GM19239 (cell line): ENCODE data around the gene ISOC2.

Experiments used
- DNase-seq: peaks from one replicate; pipeline ENCODE4 v3.0.0; 2011; ENCODE audit warnings: low spot score; ENCODE audit not compliant: insufficient read length
- FAIRE-seq: peaks from 2 replicates; lab custom pipeline; 2011; peaks lifted over from hg19 to GRCh38; lab: Jason Lieb, UNC

The ISOC2 gene

DNA sequence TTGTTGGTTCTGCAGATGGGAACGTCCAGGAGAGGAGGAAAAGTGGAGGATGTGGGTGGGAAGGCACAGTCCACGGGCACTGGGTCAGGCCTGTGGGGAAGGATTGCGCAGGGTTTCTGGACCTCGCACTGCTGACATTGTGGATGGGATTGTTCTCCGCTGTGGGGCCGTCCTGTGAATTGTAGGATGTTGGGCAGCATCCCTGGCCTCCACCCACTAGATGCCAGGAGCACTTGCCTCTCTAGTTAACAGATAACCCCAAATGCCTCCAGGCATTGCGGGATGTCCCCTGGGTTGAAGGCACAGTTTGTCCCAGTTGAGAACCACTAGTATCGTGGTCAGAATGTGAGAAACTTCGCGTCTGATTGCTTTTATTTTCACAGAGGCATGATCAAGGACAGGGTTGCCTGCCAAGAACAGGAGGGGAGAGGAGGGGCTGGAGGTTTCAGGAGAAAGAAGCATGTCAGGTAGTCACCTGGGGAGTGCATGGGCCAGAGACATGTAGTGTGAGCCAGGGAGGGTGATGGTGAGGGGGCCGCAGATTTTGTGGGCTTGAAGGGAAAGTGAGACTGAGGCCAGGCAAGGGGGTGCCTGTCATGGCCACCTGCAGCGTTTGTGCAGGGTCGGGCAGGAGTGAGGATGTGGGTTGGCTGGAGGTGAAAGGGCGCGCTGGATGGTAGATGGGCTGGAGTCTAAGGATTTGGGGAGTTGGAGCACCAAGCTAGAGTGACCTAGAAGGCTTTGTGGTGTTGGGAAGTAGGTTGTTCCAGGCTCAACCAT lies 18.2 kb upstream of the ISOC2 start:
- FAIRE-seq (no peak), DNase-seq (no peak)

- DNase-seq (no peak), FAIRE-seq (no peak)
These were observed 17.6 kb upstream of the ISOC2 start for GRCh38 chr19:55479045-55479444.

GRCh38 chr19:55478364-55478763 lies 16.9 kb upstream of the ISOC2 start:
- FAIRE-seq, result no peak

GRCh38 chr19:55477905-55478304 lies 16.5 kb upstream of the ISOC2 start:
- no peak for FAIRE-seq
- DNase-seq, result no peak

More at GRCh38 chr19:55478364-55478763, 16.9 kb upstream of the ISOC2 start:
- DNase-seq, result no peak

DNA sequence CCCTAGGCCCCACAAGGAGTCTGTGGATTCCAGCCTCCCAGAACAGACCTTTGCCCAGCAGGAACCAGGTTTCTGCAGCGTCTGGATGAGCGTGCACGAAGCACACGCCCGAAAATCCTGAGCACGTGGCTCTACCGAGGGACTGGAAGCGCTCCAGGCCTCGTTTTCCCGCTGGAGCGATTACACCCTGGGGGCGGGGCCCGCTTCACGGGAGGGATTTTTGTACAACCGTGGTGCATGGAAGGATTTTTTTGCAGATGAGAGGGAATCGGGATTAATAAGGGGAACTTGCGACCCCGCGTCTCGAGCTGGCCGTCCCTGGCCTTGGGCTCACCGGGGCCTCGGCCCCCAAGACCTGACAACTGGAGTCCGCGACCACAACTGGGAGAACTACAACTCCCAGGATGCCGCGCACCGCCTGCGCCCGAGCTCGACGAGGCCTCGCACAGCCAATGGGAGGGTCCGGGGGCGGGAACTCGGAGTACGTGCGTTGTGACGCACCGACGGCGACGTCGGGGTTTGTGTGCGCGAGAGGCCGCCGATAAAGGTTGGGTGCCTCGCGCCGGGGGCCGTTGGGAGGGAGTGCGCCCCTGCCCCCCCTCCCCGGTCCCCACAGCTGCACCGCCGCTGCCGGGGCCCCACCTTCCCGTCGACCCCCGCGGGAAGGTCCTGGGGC lies 14.8 kb upstream of the ISOC2 start, which contains the start of gene ZNF628:
Gene ZNF628, plus strand, starts transcription at position 518 of the 676 bp plus-strand sequence. CDS start 3,294 bp downstream, outside the sequence.
- FAIRE-seq (peak; percentile 85), DNase-seq (peak; percentile 100)

DNA sequence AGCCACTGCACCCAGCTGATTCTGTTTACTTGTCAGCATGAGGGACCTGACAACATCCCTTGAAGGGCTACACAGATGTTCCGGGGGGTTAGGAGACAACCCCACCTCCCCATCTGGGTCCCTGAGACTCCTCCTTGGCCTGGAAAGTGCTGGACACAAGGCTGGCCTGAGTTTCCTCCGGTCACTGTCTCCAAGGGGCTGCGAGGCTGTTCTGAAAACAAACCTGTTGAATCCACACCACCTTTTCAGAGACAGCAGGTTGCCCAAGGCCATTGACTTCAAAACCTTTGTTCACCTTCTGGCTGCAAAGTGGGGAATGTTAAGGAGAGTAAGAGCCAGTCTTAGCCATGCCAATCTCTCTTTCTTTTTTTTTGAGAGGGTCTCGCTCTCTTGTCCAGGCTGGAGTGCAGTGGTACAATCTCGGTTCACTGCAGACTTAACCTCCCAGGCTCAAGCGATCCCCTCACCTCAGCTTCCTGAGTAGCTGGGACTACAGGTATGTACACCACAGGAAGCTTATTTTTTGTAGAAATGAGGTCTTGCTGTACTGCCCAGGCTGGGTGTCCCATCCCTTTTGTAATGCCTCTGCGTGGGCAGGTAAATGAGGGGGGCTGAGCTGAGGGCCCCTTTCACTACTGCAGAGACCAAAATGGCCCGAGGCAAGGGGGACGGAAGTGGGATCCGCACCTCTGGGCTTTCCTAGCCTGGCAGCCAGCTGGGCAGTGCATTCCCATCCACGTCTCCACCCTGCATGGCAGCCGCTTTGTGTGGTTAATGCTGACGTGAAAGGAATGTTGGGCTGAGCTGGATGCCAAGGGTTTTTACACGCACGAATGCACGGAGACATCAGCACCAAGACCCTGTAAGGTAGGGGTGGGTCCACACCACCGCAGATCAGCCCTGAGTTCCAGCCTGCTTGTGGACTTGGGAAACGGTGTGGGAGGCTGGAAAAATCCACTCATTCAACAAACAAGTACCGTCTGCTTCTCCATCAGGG lies 13.1 kb upstream of the ISOC2 start:
- no peak for FAIRE-seq
- DNase-seq, result no peak

- FAIRE-seq, result no peak
- DNase-seq, result no peak
These were observed 12.0 kb upstream of the ISOC2 start for GRCh38 chr19:55473225-55474012.

- no peak for DNase-seq
- FAIRE-seq, result no peak
These were observed 11.0 kb upstream of the ISOC2 start for GRCh38 chr19:55472463-55472862.

GRCh38 chr19:55471266-55471665 lies 9.8 kb upstream of the ISOC2 start:
- DNase-seq (no peak), FAIRE-seq (no peak)

DNA sequence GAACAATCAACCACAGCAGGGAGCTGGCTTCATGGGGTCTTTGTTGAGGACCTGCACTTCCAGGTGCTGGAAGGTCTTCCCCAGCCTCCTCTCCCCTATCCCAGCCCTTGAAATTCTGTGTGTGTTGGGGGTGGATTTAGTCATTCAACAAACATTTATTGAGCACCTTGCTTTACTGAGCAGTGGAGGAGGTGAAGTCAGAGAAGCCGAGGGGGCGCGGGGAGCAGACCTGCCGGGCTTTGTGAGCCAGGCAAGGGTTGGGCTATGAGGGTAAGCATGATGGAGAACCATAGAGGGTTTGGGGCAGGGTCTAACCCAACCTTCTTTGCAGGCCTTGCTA lies 6.6 kb upstream of the ISOC2 start:
- FAIRE-seq (no peak), DNase-seq (no peak)

GRCh38 chr19:55467236-55468053 lies 6.0 kb upstream of the ISOC2 start:
- FAIRE-seq, result peak; percentile 47
- DNase-seq, result peak; percentile 78

DNA sequence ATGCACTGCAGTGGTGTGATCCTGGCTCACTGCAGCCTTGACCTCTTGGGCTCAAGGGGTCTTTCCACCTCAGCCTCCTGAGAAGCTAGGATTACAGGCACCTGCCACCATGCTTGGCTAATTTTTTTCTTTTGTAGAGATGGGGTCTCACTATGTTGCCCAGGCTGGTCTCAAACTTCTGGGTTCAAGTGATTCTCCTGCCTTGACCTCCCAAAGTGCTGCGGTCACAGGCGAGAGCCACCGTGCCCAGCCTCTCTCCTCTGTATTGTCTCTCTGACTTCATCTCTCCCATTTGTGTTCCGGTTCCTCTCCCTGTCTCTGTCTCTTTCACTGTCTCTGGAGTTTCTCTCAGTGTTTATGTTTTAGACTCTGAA lies 4.8 kb upstream of the ISOC2 start:
- DNase-seq (no peak), FAIRE-seq (no peak)

DNA sequence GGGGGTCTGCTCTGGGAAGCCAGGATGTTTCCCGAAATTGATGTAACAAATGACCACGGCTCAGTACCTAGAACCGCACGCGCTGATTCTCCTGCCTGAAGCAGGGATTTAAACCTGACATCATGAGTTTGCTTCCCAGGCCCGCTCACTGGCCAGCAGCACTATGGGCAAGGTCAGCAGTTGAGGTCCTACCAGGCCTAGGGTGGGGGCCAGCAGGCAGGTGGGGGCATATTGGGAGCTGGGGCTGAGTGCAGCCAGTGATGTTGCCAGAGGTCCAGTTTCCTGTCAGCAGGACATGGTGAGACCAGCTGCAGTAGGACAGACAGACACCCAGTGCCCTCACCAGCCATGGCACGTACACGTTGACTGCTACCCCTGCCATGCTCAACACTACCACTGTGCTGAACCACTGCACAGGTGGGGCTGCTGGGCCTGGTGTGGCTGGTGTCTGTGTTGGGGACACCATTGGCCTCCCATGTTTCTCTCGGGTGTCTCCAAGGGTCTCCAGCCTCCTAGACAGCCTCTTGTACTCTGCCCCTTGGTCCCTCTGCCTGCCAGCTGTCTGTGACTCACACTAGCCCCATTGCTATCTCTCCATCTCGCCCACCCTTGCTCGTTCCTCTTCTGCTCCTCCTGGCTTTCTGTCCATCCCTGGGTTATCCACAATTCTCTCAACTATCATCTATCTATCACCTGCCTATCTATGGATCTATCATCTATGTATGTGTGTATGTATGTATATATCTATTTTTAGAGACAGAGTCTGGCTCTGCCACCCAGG lies 4.2 kb upstream of the ISOC2 start:
- DNase-seq, result no peak
- no peak for FAIRE-seq

GRCh38 chr19:55464662-55465054 lies 3.2 kb upstream of the ISOC2 start, which contains the start of gene C19orf85:
Gene C19orf85, minus strand, starts transcription at chr19:55464751. Its CDS starts 197 bp downstream, at chr19:55464554.
- no peak for FAIRE-seq
- no peak for DNase-seq

DNA sequence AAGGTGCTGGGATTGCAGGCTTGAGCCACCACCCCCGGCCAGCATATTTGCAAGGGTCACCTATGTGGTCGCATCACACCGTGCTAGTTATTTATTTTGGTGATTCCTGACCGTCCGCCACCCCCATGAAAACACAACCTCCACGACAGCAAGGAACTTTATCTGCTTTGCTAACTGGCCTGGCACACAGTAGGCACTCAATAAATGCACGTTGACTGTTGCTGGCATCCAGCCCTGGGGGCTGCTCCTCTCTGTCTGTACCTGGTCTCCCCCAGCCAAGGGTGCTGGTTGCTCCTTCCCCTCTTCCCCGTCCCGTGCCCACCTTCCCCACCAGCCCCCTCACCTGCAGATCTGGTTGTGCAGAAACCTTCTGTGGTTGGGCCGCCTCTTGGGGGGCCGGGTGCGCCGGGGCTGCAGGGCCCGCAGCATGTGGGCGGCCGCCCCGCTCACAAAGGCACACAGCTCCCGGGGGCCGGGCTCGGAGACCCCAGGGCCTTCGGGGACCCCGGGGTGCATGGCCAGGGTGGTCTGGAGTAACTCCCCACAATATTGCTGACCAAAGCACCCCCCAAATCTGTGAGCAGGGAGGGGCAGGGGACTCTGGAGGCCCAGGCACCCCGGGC lies 2.7 kb upstream of the ISOC2 start:
- DNase-seq, result no peak
- no peak for FAIRE-seq

GRCh38 chr19:55463583-55464031 lies 2.2 kb upstream of the ISOC2 start:
- FAIRE-seq (no peak), DNase-seq (no peak)

- DNase-seq, result no peak
- no peak for FAIRE-seq
These were observed 1.3 kb upstream of the ISOC2 start for GRCh38 chr19:55462722-55463121.
